ENCODE measurements around the gene CDH23.
A peak's percentile ranks its signal among the peaks of the same experiment; 100 is the strongest.

CDH23 gene

DNA sequence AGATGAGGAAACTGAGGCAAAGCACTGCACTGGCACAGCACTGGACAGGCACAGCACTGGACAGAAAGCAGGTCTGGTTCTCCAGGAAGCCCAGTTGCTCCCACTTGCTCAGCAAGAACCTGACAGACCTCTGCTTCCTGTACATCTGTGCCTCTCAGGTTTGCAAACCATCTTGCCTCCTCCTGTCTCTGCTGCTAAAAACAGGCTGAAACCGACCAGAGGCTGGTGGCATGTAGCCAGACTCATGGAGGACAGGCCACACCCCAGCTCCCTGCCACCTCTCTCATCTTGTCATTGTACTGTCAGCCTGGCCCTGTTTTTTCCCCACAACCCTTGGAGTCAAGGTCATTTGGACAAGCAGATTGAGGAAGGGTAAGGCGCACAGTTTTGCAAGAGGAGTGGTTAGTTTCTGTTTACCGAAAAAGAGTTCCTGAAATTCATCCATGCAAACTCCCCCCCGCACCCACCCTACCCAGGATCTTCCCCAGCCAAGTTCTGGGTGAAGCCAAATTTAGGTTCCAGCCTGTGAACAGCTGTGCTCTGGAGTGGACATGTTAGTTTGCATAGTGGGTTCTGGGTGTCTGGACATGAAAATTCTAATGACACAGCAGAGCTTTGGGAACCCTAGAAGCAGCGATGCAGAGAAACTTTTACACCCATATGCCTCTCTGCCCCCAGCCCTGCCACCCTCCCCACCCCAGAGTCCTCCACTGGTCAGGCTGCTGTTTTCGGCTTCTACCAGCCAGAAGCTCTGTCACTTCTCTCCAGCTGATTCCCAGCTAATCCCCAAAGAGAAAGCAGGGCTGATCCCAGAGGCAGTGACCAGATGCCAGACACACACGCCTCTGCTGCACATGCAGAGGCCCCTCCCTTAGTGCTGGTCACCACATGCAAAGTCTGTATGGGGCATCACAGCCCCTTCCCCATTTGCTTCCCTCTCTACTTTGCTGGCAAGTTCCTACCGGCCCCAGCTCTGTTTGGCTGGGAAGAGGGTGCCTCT is 331.3 kb downstream of the CDH23 start:
- peak overlapping the region; percentile 28 for H3K4me3 ChIP-seq (ENCODE audit: low read depth, low read length)
- no peak for TF ChIP-seq CTCF (IDR thresholded peaks at IDR 0.05; ENCODE audit: borderline replicate concordance, insufficient read depth, low read depth, low read length)

- no peak overlapping the region for H3K4me3 ChIP-seq (ENCODE audit: low read depth, low read length)
- no peak for TF ChIP-seq CTCF (IDR thresholded peaks at IDR 0.05; ENCODE audit: borderline replicate concordance, insufficient read depth, low read depth, low read length)
These were observed 332.5 kb downstream of the CDH23 start for GRCh38 chr10:71729161-71729636.

- TF ChIP-seq CTCF (IDR thresholded peaks at IDR 0.05; ENCODE audit: borderline replicate concordance, insufficient read depth, low read depth, low read length) = no peak
- H3K4me3 ChIP-seq (ENCODE audit: low read depth, low read length) = no peak overlapping the region
These were observed 335.1 kb downstream of the CDH23 start for GRCh38 chr10:71731791-71732190.

DNA sequence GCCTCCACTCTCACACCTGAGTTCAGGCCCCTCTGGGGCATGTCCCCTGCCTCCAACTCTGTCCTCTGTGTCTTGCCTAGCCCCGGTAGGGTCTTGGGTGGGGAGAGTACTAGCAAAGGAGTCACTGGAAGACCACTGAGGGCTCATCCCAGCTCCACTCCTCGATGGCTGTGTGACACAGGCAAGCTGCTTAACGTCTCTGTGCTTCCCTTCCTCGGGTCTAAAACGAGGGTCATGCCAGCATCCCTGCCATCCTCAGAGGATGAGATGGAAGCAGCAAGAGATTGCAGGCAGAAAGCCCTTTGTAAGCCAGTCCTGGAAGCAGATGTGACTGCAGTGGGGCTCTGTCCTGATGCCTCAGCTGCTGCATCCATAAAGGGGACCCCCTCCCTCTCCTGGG is 338.1 kb downstream of the CDH23 start:
- TF ChIP-seq CTCF (IDR thresholded peaks at IDR 0.05; ENCODE audit: borderline replicate concordance, insufficient read depth, low read depth, low read length) = no peak
- no peak overlapping the region for H3K4me3 ChIP-seq (ENCODE audit: low read depth, low read length)

- no peak for TF ChIP-seq CTCF (IDR thresholded peaks at IDR 0.05; ENCODE audit: borderline replicate concordance, insufficient read depth, low read depth, low read length)
- H3K4me3 ChIP-seq (ENCODE audit: low read depth, low read length) = no peak overlapping the region
These were observed 339.2 kb downstream of the CDH23 start for GRCh38 chr10:71735709-71736569.

- TF ChIP-seq CTCF (IDR thresholded peaks at IDR 0.05; ENCODE audit: borderline replicate concordance, insufficient read depth, low read depth, low read length) = no peak
- no peak overlapping the region for H3K4me3 ChIP-seq (ENCODE audit: low read depth, low read length)
These were observed 339.8 kb downstream of the CDH23 start for GRCh38 chr10:71736570-71736952.

All from GM12875 (cell line).